Thyroid gland (tissue), 4 donors: ENCODE results near the gene CTNNBL1. TPM values are rescaled to one million over a fixed set of nuclear protein-coding genes. Genes with fewer than 3 reads are reported as not detected.

Experiments used
- DNase-seq, 2 donors: peaks; one replicate each; pipeline ENCODE4 v3.0.0-alpha.2; 2019
- H3K27ac ChIP-seq, 3 donors: fragments of 200-600 bp; sonication (generic); 1 replicate in 2 of 3; 2 replicates in 1 of 3; pipeline ENCODE4 v1.5.1; 2016 to 2019; ENCODE audit warnings: mild to moderate bottlenecking in 1 of 3, moderate library complexity in 1 of 3
- H3K27me3 ChIP-seq: fragments of 200-600 bp; sonication (generic); one replicate; pipeline ENCODE4 v1.5.1; 2019
- H3K36me3 ChIP-seq, 2 donors: fragments of 200-600 bp; sonication (generic); one replicate each; pipeline ENCODE4 v1.5.1; 2016 to 2019
- H3K4me1 ChIP-seq, 2 donors: fragments of 200-600 bp; sonication (generic); one replicate each; pipeline ENCODE4 v1.5.1; 2017 to 2019
- H3K4me3 ChIP-seq, 3 donors: fragments of 200-600 bp; sonication (generic); replicated peaks in 1 of 3; 1 replicate in 2 of 3; 2 replicates in 1 of 3; pipeline ENCODE4 v1.5.1; 2016; ENCODE audit warnings: mild to moderate bottlenecking in 1 of 3
- H3K9me3 ChIP-seq: fragments of 200-600 bp; sonication (generic); one replicate; pipeline ENCODE4 v1.5.1; 2017
- POLR2A ChIP-seq, 2 donors: fragments of 450-650 bp; IDR thresholded peaks; one replicate each; pipeline ENCODE4 v1.6.1; 2017; ENCODE audit warnings: antibody characterized with exemption in 2 of 2, mild to moderate bottlenecking in 2 of 2, moderate library complexity in 1 of 2
- WGBS, 2 donors: methylation state at CpG; one replicate each; pipeline ENCODE4 v1.1.5; 2017; 5-methylcytosine and 5-hydroxymethylcytosine counted together
- intact Hi-C: fragments of 100-400 bp; cut with DNase I; formaldehyde crosslinking; loops from one replicate; pipeline ENCODE4 v1.15.1; 2023
- total RNA-seq, 4 donors: library from RNA; depleted of rRNA; stranded (reverse); fragments of >200 nt; gene quantifications; one replicate each; pipeline ENCODE4 v1.2.3, GENCODE V29; 2016
- TF ChIP-seq, protein P1 (sequence below), 6 experiments: fragments of 200-600 bp in 3 of 6; fragments of 450-650 bp in 3 of 6; sonication (generic) in 3 of 6; IDR thresholded peaks; one replicate each; pipeline ENCODE4 v1.5.1; 2016 to 2019; ENCODE audit warnings: antibody characterized with exemption in 6 of 6, mild to moderate bottlenecking in 2 of 6, inconsistent platforms in 1 of 6, moderate library complexity in 1 of 6

The CTNNBL1 gene
- total RNA-seq, 4 donors from 2014 or later, result 22.3 to 31.2 (median 24.6) TPM

DNA sequence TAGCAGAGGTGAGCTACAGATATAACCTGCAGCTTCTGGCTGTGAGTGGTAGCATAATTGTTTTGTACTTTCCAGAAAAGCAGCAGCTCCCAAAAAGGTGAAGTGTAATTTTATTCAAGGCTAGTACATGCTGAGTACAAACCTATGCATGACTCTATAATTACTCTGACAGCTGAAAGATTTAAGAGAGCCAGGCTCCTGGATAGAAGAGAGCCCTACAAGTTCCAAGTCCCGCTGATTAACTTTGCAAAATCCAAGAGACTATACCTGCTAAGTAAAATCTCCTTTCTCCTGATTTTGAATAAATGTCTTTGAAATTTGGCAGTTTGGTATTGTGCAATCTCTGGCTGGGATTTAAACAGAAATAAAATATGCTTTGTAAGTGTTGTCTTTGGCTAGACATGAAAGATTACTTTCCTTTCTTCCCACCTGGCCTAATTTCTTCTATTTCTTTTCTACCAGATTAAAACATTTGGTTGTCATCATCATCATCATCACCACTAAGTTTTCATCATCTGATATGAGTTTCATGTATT, 79.5 kb downstream of the CTNNBL1 start:
- intact Hi-C loops, result no loop called here
- WGBS, 2 donors, result 95 to 96% methylated on average over 1 of the region's 1 CpG

DNA sequence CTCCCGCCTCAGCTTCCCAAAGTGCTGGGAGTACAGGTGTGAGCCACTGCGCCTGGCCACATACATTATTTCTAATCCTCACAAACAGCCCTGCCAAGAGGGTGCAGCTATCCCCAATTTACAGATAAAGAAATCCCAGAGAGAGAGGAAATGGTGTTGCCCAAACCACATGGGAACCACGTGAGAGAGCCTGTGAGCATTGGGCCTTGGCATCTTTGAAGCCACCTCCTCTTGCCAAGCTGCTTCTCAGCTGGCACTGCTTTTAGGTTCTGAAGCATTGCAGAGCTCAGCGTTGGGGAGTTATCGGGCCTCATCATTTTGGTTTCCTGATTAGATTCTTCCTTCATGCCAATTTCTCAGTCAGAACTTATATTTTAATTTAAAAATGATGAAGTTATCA, 80.3 kb downstream of the CTNNBL1 start:
- 93 to 95% methylated on average over 5 of the region's 5 CpGs for WGBS, 2 donors
- H3K9me3 ChIP-seq, result no peaks in the 10 kb centered on the region
- H3K27me3 ChIP-seq, result no peaks in the 10 kb centered on the region
- intact Hi-C loops, result no loop called here
- no peak for DNase-seq
- H3K4me3 ChIP-seq, result no peak overlapping the region
- TF ChIP-seq, protein P1, sequence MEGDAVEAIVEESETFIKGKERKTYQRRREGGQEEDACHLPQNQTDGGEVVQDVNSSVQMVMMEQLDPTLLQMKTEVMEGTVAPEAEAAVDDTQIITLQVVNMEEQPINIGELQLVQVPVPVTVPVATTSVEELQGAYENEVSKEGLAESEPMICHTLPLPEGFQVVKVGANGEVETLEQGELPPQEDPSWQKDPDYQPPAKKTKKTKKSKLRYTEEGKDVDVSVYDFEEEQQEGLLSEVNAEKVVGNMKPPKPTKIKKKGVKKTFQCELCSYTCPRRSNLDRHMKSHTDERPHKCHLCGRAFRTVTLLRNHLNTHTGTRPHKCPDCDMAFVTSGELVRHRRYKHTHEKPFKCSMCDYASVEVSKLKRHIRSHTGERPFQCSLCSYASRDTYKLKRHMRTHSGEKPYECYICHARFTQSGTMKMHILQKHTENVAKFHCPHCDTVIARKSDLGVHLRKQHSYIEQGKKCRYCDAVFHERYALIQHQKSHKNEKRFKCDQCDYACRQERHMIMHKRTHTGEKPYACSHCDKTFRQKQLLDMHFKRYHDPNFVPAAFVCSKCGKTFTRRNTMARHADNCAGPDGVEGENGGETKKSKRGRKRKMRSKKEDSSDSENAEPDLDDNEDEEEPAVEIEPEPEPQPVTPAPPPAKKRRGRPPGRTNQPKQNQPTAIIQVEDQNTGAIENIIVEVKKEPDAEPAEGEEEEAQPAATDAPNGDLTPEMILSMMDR (IDR thresholded peaks at IDR 0.05), result no peak
- no peak for TF ChIP-seq POLR2A (IDR thresholded peaks at IDR 0.05)
- no peaks in the 10 kb centered on the region for H3K4me1 ChIP-seq
- peaks cover 0 to 5% of the 10 kb centered on the region in 2 donors for H3K36me3 ChIP-seq
- no peak overlapping the region for H3K27ac ChIP-seq

More for the DNA sequence above, 79.5 kb downstream of the CTNNBL1 start:
- no peak for DNase-seq
- H3K9me3 ChIP-seq, result no peaks in the 10 kb centered on the region
- H3K4me1 ChIP-seq, result no peaks in the 10 kb centered on the region
- no peak overlapping the region for H3K4me3 ChIP-seq
- peaks cover 0 to 5% of the 10 kb centered on the region in 2 donors for H3K36me3 ChIP-seq
- no peak for TF ChIP-seq POLR2A (IDR thresholded peaks at IDR 0.05)
- TF ChIP-seq, protein P1 (IDR thresholded peaks at IDR 0.05), result no peak
- H3K27me3 ChIP-seq, result no peaks in the 10 kb centered on the region
- H3K27ac ChIP-seq, result no peak overlapping the region

GRCh38 chr20:37775200-37775599, 81.4 kb downstream of the CTNNBL1 start:
- TF ChIP-seq, protein P1 (IDR thresholded peaks at IDR 0.05), result no peak
- TF ChIP-seq POLR2A (IDR thresholded peaks at IDR 0.05), result no peak
- no peaks in the 10 kb centered on the region for H3K36me3 ChIP-seq
- no peaks in the 10 kb centered on the region for H3K27me3 ChIP-seq
- WGBS, 2 donors, result 88 to 93% methylated on average over 5 of the region's 5 CpGs
- H3K27ac ChIP-seq, result no peak overlapping the region
- no peaks in the 10 kb centered on the region for H3K9me3 ChIP-seq
- DNase-seq, result no peak
- intact Hi-C loops, result no loop called here
- H3K4me1 ChIP-seq, result no peaks in the 10 kb centered on the region
- H3K4me3 ChIP-seq, result no peak overlapping the region

DNA sequence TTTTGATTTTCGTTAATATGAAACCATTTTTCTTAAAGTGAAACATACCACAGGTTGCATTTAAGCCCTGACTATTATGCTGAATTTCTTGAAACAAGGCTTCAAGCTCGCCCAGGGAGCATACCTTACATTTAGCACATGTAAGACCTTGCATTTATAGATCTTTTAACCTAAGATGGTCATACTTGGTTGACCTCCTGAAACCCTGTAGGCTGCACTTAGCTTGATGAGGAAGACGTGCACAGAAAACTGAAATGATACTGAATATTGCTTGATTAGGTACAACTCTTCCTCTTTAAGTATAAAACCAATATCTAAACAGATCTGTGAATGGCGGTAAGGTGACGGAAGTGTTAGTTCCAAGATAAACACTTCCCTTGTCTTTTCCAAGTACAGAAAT, 82.2 kb downstream of the CTNNBL1 start:
- Histone ChIP-seq H3K4me1 (no peaks in the 10 kb centered on the region), H3K4me3 (no peak overlapping the region), H3K36me3 (no peaks in the 10 kb centered on the region), H3K27ac (no peak overlapping the region), H3K9me3 (no peaks in the 10 kb centered on the region), H3K27me3 (no peaks in the 10 kb centered on the region)
- WGBS, 2 donors, result 97 to 98% methylated on average over 5 of the region's 5 CpGs
- TF ChIP-seq, protein P1 (IDR thresholded peaks at IDR 0.05), result no peak
- no peak for TF ChIP-seq POLR2A (IDR thresholded peaks at IDR 0.05)
- intact Hi-C loops, result no loop called here
- no peak for DNase-seq

DNA sequence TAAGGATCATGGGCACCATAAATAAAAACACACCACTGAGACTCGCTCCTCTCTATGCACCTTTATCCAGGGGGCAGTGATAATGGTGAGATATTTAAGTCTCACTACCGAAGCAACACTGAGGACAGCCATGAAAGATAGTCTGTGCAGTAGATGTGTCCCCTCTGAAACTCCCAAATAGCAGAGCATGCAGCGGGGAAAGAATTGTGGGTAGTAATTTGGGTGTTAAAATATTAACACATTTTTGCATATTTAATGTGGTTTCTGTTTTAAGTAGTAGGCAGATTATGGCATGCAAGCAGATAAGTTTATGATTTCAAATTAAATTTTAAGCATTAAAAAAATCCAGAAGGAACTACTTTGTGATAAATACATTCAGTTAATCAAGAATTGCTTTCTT, 82.7 kb downstream of the CTNNBL1 start:
- no peaks in the 10 kb centered on the region for H3K36me3 ChIP-seq

More for the DNA sequence above, 82.7 kb downstream of the CTNNBL1 start:
- TF ChIP-seq POLR2A (IDR thresholded peaks at IDR 0.05), result no peak
- TF ChIP-seq, protein P1 (IDR thresholded peaks at IDR 0.05), result no peak
- Histone ChIP-seq H3K27me3 (no peaks in the 10 kb centered on the region), H3K4me1 (no peaks in the 10 kb centered on the region), H3K4me3 (no peak overlapping the region), H3K27ac (no peak overlapping the region), H3K9me3 (no peaks in the 10 kb centered on the region)
- WGBS, 2 donors, result 96 to 98% methylated on average over 3 of the region's 3 CpGs
- DNase-seq, result no peak
- intact Hi-C loops, result no loop called here
